Activated CD8-positive, alpha-beta memory T cell treated with anti-CD3 and anti-CD28 coated beads for 48 hours (primary cell): ENCODE measurements around the gene LGR4.
"Not testable (repeated sequence)": the region's sequence is repeated elsewhere in the genome, so short reads cannot be mapped to it uniquely, and the experiment has no call there.

Experiments
- DNase-seq, 3 experiments: peaks; one replicate each; pipeline ENCODE4 v3.0.0-alpha.2; 2020; ENCODE audit warnings: low read depth in 2 of 3, low spot score in 2 of 3

LGR4 gene

DNA sequence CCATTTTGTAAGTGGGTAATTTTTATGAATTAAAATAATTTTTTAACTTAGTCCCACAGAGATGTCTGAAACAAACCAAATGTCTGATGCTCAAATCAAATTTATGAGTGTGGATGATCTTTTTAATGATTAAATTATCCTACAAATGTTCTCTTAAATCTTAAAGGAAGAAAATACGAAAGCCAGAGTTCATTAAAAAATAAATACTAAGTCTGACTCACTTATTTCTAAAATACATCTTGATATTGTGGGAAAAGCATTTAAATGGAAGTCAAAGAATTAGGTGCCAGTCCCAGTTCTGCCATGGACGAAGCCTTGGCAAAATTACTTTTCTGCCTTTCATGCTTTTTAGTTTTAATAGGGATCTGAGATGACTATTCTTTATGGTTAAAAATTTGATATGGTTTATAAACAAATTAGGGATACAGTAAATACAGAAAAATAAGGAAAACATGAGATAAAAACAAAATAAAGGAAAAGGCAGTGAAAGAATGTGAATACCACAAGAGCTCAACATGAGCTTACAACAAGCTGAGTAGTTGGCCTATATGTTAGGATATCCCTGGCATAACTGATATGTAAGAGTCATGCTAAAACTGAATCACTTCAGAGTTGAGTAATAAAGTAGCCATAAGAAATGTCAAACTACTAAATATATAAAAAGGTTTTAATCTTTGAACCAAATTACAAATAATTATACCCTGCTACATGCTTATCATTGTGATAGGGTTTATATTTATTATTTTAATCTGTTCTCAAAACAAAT, 118.8 kb downstream of the LGR4 start:
- DNase-seq, result no peak

DNA sequence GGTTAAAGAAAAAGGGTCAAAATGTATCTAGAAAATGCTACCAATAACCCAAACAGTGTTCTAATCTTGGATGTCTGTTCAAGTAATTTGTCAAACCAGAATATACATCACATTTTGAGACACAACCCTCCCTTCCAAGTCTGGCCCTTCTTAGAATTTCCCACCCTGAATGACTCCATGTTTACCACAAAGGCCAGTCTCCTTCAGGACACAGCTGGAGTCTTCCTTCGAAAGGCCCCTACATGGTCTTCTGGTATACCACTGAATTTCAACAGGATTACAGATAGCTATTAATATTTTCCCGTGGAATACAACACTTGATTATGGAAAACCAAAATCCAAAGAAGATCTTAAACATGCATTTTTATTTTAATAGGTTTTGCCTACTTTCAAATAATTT, 119.8 kb downstream of the LGR4 start:
- DNase-seq, result no peak

- no peak for DNase-seq
Measured at GRCh38 chr11:27350511-27350910, 122.1 kb downstream of the LGR4 start.

- no peak for DNase-seq
Measured at GRCh38 chr11:27349919-27350318, 122.7 kb downstream of the LGR4 start.

DNA sequence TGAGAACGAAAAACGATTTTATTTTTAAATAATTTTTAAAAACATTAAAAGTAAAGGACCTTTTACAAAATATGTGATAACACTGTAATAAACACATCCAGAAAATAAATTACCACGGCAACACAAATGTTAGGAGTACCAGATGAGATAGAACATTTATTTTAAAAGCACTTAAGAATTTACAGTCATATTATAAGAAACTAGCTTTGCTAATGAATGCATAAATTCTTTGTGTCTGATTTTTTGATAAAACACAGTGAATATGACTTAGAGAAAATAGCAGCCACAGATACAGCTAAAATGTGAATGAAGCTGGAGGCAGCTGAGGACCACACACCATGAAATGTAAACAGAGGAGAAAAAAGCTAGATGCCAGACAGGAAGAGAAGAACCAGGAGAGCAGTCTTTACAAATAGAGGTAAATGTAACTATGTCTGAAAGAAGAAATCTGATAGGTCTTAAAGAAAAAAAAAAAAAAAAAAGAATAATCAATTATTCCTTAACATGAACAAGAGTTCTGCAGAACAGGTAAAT, 124.2 kb downstream of the LGR4 start:
- DNase-seq, result no peak

DNA sequence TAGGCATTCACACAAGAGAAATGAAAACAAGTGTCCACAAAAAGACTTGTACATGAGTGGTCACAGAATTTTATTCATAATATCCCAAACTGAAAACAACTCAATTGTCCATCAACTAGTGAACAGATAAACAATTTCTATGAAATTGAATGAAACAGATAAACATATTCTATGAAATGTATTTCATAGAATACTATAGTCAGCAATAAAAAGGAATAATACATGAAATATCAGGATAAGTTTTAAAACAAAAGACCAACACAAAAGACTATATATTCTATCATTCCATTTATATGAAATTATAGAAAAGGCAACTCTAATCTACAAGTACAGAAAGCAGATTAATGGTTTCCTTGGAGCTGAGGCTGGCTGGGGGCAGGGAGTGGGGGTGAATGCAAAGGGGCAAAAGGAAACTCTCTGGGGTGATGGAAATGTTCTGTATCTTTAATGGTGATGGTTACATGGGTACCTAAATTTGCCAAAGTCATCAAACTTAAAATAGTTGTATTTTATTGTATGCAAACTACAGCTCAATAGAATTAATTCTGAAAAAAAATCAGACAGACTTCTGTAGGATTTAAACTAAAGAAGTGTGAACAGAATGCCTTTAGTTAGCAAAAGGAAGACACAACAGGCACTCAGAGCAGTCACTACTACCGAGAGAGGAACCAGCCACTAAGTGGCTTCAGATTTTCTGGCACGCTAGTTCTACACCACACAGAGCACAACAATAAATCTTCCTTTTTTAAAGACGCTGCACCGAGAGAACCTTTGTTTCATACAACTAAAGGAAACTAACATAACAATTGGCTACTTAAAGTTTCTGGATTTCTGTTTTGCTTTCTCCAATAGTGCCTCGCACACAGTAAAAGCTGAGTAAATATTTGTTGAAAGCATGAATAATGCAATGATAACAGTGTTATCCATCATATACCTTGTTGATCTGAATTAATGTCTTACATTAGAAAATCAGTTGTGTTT, 124.9 kb downstream of the LGR4 start:
- no peak for DNase-seq

DNA sequence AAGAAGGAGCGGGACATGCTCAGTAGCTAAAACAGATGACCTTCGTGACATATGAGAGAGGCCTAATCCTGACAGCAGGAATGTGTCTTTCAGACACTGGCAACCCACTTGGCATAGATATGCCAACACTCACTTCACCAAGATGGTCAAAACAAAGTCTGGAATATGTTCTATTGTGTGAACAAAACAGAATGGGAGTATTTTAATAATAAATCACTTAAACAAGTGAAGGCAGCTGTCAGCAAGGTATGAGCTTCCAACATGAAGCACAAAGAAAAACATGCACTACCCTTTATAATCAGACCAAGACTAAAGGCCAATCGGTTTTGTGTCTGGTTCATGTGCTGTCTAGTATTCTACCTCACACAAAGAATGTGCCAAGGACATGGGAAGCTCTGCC, 132.6 kb downstream of the LGR4 start:
- DNase-seq, result no peak

GRCh38 chr11:27334764-27335163, 137.8 kb downstream of the LGR4 start:
- DNase-seq, result not testable (repeated sequence)

- DNase-seq, result no peak
Measured at GRCh38 chr11:27331981-27332380, 140.6 kb downstream of the LGR4 start.

- DNase-seq, result no peak
Measured at GRCh38 chr11:27330633-27331270, 141.8 kb downstream of the LGR4 start.

GRCh38 chr11:27329867-27330632, 142.5 kb downstream of the LGR4 start:
- DNase-seq, result no peak

- no peak for DNase-seq
Measured at GRCh38 chr11:27328614-27329013, 144.0 kb downstream of the LGR4 start.

- not testable (repeated sequence) for DNase-seq
Measured at GRCh38 chr11:27327064-27327463, 145.5 kb downstream of the LGR4 start.

GRCh38 chr11:27322196-27322595, 150.4 kb downstream of the LGR4 start:
- not testable (repeated sequence) for DNase-seq

GRCh38 chr11:27321340-27321739, 151.2 kb downstream of the LGR4 start:
- not testable (repeated sequence) for DNase-seq

DNA sequence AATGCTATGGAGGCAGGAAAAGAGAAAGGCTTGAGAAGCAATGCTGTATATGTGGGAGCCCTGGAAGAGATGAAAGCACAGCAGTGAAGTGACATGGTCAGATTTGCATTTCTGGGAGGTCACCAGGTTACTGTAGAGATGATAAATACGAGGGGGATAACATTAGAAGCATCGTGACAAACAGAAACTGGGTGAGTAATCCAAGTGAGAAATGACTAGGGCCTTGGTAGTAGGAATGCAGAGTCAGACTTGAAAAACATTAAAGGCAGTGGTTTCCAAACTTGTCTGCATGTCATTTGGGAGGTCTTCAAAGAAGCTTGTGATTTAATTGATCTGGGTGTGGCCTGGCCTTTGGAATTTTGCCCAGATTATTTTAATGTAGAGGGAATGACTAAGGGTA, 153.5 kb downstream of the LGR4 start:
- DNase-seq, result no peak

DNA sequence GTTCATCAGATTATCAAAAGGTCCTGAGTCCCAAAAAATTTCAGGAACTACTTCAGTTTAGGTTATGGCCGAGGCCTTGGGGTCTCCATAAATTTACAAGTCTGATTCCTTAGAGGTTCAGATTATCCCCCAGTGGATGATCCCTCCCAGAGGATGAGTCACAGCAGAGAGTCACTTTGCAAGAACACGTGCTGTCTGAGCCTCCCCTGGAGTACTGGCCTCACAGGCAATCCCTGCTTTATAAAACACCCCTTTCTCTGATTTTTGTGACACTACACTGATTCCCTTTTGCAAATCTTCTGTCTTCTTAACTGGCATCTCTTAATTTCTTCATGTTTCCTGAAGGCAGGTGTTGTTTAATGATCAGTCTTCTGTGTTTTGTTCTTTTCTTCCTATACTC, 154.8 kb downstream of the LGR4 start:
- DNase-seq, result no peak
